Esophagus muscularis mucosa (tissue), 3 donors: ENCODE measurements around the gene CXCR4.

Experiments
- POLR2AphosphoS5 ChIP-seq, 2 donors: sonication (generic); formaldehyde crosslinking; IDR thresholded peaks; one replicate each; pipeline ENCODE4 v1.6.1; 2017; ENCODE audit warnings: antibody characterized with exemption in 2 of 2
- TF ChIP-seq, protein P1 (sequence below), 3 experiments: fragments of 200-600 bp in 2 of 3; fragments of 450-650 bp in 1 of 3; sonication (generic) in 2 of 3; IDR thresholded peaks; one replicate each; pipeline ENCODE4 v1.5.1; 2017 to 2019; ENCODE audit warnings: antibody characterized with exemption in 3 of 3, mild to moderate bottlenecking in 2 of 3, moderate library complexity in 1 of 3

DNA sequence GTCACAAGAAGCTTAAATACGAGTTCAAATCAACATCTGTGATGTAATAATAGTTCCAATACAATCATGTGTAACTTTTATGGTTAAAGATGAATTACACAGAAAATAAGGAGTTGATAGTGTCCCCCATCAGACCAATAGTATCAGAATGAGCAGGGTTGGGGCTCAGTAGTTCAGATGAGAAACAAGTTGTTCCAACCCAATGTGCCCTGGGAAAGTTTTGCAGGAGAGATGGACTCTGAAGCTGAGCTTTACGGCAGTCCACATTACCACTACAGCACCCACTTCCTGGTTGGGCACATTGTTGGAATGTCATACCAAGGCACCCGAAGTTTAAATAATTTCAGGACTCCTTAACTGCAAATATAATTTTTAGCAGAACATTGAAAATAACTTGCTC, 12.1 kb upstream of the CXCR4 start:
- TF ChIP-seq, protein P1, sequence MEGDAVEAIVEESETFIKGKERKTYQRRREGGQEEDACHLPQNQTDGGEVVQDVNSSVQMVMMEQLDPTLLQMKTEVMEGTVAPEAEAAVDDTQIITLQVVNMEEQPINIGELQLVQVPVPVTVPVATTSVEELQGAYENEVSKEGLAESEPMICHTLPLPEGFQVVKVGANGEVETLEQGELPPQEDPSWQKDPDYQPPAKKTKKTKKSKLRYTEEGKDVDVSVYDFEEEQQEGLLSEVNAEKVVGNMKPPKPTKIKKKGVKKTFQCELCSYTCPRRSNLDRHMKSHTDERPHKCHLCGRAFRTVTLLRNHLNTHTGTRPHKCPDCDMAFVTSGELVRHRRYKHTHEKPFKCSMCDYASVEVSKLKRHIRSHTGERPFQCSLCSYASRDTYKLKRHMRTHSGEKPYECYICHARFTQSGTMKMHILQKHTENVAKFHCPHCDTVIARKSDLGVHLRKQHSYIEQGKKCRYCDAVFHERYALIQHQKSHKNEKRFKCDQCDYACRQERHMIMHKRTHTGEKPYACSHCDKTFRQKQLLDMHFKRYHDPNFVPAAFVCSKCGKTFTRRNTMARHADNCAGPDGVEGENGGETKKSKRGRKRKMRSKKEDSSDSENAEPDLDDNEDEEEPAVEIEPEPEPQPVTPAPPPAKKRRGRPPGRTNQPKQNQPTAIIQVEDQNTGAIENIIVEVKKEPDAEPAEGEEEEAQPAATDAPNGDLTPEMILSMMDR (IDR thresholded peaks at IDR 0.05): no peak
- TF ChIP-seq POLR2AphosphoS5 (IDR thresholded peaks at IDR 0.05): no peak
